ENCODE results near the gene SYNE1.

DNA sequence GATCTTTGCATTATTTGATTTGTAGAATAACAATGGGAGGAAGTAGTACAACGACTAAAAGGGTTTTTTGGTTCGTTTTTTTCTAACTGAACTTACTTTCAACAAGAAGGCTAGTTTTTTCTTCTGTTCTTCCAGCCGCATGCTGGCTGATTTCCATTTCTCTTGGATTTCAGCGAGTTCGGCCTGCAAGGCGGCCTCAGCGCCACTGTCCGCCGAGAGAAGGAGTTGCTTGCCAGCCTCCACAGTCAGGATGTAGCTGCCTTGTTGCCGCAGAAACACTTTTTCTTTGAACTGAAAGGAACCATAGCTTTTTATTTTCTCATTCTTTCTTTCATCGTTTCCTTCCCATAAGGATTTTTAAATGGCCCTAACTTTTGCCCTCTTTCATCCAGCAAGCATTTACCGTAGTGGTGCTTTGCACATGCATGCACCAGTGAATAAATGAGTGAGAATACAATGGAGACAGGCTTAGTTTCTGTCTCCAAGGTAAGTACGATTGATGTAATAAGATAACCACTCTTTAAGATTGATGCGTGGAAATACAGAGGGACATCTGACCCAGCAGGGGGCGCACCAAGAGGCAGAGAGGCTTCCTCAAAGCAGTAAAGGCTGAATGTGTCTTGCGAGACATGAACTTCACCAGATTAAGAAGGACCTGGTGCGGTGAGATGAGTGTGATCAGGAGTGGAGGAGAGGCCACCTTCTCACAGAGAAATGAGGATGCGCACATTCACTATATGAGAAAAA lies 430.9 kb downstream of the SYNE1 start:
- TF ChIP-seq, protein P1, sequence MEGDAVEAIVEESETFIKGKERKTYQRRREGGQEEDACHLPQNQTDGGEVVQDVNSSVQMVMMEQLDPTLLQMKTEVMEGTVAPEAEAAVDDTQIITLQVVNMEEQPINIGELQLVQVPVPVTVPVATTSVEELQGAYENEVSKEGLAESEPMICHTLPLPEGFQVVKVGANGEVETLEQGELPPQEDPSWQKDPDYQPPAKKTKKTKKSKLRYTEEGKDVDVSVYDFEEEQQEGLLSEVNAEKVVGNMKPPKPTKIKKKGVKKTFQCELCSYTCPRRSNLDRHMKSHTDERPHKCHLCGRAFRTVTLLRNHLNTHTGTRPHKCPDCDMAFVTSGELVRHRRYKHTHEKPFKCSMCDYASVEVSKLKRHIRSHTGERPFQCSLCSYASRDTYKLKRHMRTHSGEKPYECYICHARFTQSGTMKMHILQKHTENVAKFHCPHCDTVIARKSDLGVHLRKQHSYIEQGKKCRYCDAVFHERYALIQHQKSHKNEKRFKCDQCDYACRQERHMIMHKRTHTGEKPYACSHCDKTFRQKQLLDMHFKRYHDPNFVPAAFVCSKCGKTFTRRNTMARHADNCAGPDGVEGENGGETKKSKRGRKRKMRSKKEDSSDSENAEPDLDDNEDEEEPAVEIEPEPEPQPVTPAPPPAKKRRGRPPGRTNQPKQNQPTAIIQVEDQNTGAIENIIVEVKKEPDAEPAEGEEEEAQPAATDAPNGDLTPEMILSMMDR (IDR thresholded peaks at IDR 0.05; ENCODE audit: poor library complexity), result peak; percentile 23
- no peak for TF ChIP-seq EZH2 (IDR thresholded peaks at IDR 0.05; ENCODE audit: borderline replicate concordance)
